Liver (tissue), 10 donors: ENCODE results near the gene BCKDHA. TPM values are rescaled to one million over a fixed set of nuclear protein-coding genes. Genes with fewer than 3 reads are reported as not detected.
"Not testable (repeated sequence)": the region's sequence is repeated elsewhere in the genome, so short reads cannot be mapped to it uniquely, and the experiment has no call there.

Experiments
- DNase-seq: peaks from one replicate; pipeline ENCODE4 v3.0.0-alpha.2; 2017; ENCODE audit warnings: low spot score
- H3K27ac ChIP-seq, 2 donors: one replicate each; pipeline ENCODE4 v1.7.0; 2013; ENCODE audit warnings: inconsistent platforms in 2 of 2, low read length in 2 of 2, control low read depth in 1 of 2, low read depth in 1 of 2, mild to moderate bottlenecking in 1 of 2
- H3K27me3 ChIP-seq, 4 donors: one replicate each; pipeline versions ENCODE4 v1.6.1 to v1.7.0; 2013; ENCODE audit warnings: low read length in 3 of 4, inconsistent platforms in 1 of 4, mild to moderate bottlenecking in 1 of 4, moderate library complexity in 1 of 4; ENCODE audit not compliant: control insufficient read depth in 4 of 4, insufficient read depth in 4 of 4
- H3K36me3 ChIP-seq, 4 donors: one replicate each; pipeline versions ENCODE4 v1.6.1 to v1.7.0; 2013; ENCODE audit warnings: low read length in 3 of 4, mild to moderate bottlenecking in 3 of 4, low read depth in 1 of 4, moderate library complexity in 1 of 4; ENCODE audit not compliant: control insufficient read depth in 4 of 4, insufficient read depth in 3 of 4
- H3K4me1 ChIP-seq, 4 donors: one replicate each; pipeline versions ENCODE4 v1.6.1 to v1.7.0; 2013; ENCODE audit warnings: low read length in 3 of 4, mild to moderate bottlenecking in 3 of 4, moderate library complexity in 1 of 4; ENCODE audit not compliant: control insufficient read depth in 4 of 4, insufficient read depth in 4 of 4
- H3K4me3 ChIP-seq, 3 donors: one replicate each; pipeline versions ENCODE4 v1.6.1 to v1.7.0; 2013; ENCODE audit warnings: low read length in 3 of 3, control low read depth in 1 of 3, low read depth in 1 of 3, mild to moderate bottlenecking in 1 of 3
- H3K9ac ChIP-seq, 2 donors: one replicate each; pipeline ENCODE4 v1.7.0; 2013; ENCODE audit warnings: low read length in 2 of 2, mild to moderate bottlenecking in 2 of 2, moderate library complexity in 2 of 2, control low read depth in 1 of 2, low read depth in 1 of 2
- H3K9me3 ChIP-seq, 4 donors: one replicate each; pipeline versions ENCODE4 v1.6.1 to v1.7.0; 2013; ENCODE audit warnings: low read length in 3 of 4; ENCODE audit not compliant: control insufficient read depth in 4 of 4
- EGR1 ChIP-seq, 2 donors: IDR thresholded peaks; 2 replicates each; pipeline ENCODE4 v1.6.1; 2016 to 2018; ENCODE audit warnings: antibody characterized with exemption in 2 of 2, low read depth in 2 of 2
- FOXA2 ChIP-seq: IDR thresholded peaks from 2 replicates; pipeline ENCODE4 v1.6.1; 2016; ENCODE audit warnings: antibody characterized with exemption
- GABPA ChIP-seq, 2 donors: IDR thresholded peaks in 1 of 2; conservative IDR thresholded peaks in 1 of 2; 2 replicates each; pipeline ENCODE4 v1.6.1; 2016; ENCODE audit warnings: antibody characterized with exemption in 2 of 2, mild to moderate bottlenecking in 1 of 2, moderate library complexity in 1 of 2
- HNF4A ChIP-seq, 2 donors: conservative IDR thresholded peaks; 2 replicates each; pipeline ENCODE4 v1.6.1; 2016; ENCODE audit warnings: antibody characterized with exemption in 2 of 2, mild to moderate bottlenecking in 2 of 2
- JUND ChIP-seq, 2 donors: IDR thresholded peaks; 2 replicates each; pipeline ENCODE4 v1.6.1; 2016; ENCODE audit warnings: antibody characterized with exemption in 2 of 2
- MAX ChIP-seq: IDR thresholded peaks from 2 replicates; pipeline ENCODE4 v1.6.1; 2016; ENCODE audit warnings: antibody characterized with exemption
- RAD21 ChIP-seq, 2 donors: IDR thresholded peaks; 2 replicates each; pipeline ENCODE4 v1.6.1; 2016; ENCODE audit warnings: antibody characterized with exemption in 2 of 2, mild to moderate bottlenecking in 2 of 2
- RXRA ChIP-seq, 2 donors: IDR thresholded peaks; 2 replicates each; pipeline ENCODE4 v1.6.1; 2017 to 2018; ENCODE audit warnings: antibody characterized with exemption in 2 of 2, mild to moderate bottlenecking in 1 of 2
- SP1 ChIP-seq: IDR thresholded peaks from 2 replicates; pipeline ENCODE4 v1.6.1; 2018; ENCODE audit warnings: antibody characterized with exemption, mild to moderate bottlenecking
- TAF1 ChIP-seq: conservative IDR thresholded peaks from 2 replicates; pipeline ENCODE4 v1.6.1; 2016; ENCODE audit warnings: antibody characterized with exemption, mild to moderate bottlenecking
- ZBTB33 ChIP-seq: IDR thresholded peaks from 2 replicates; pipeline ENCODE4 v1.6.1; 2016; ENCODE audit warnings: antibody characterized with exemption
- WGBS: extraction: QIAGEN DNeasy Blood & Tissue Kit; methylation state at CpG from one replicate; pipeline ENCODE4 v1.1.7; 2013; 5-methylcytosine and 5-hydroxymethylcytosine counted together
- polyA plus RNA-seq, 2 donors: library from polyadenylated mRNA; stranded (reverse) in 1 of 2; unstranded in 1 of 2; fragments of 200-250 nt in 1 of 2; fragments of >200 nt in 1 of 2; fragmentation: Nextera tagmentation in 1 of 2; extraction: Ambion mirVana in 1 of 2; gene quantifications; one replicate each; pipeline versions ENCODE4 v1.2.1 to v1.2.3, GENCODE V29; 2013 to 2015
- small RNA-seq: library from RNA; depleted of rRNA; stranded (forward); fragments of <200 nt; gene quantifications from one replicate; pipeline ENCODE3, GENCODE V24; 2014
- total RNA-seq, 2 donors: library from RNA; depleted of rRNA; stranded (reverse); fragments of >200 nt; gene quantifications; one replicate each; pipeline ENCODE4 v1.2.3, GENCODE V29; 2014
- TF ChIP-seq, protein P1 (sequence below): fragments of 150-350 bp; IDR thresholded peaks from 2 replicates; pipeline ENCODE4 v1.5.1; 2017; ENCODE audit warnings: improper control_type of control experiment, low read depth, low read length; ENCODE audit not compliant: missing input control
- TF ChIP-seq, protein P2 (sequence below): IDR thresholded peaks from 2 replicates; pipeline ENCODE4 v1.6.1; 2016; ENCODE audit warnings: antibody characterized with exemption
- donor health status: healthy.
- donor health status: healthy.
- donor health status: healthy.
- donor health status: healthy.
- donor health status: healthy.

The BCKDHA gene
- total and polyA plus RNA-seq, 4 donors, result 38.5 to 91.4 (median 63.7) TPM

DNA sequence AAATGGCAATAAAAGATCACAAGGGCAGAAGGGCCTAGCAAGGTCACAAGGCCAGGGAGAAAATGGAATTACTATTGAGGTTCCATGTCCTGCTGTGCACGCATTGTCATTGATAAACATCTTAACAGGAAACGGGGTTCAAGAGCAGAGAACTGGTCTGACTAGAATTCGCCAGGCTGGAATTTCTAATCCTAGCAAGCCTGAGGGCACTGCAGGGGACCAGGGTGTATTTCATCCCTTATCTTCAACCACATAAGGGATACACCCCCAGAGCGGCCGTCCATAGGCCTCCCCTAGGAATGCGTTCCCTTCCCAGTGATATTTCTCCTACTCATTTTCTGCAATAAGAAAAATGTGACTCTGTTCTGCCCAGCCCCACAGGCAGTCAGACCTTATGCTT is 64.9 kb downstream of the BCKDHA start:
- Histone ChIP-seq H3K9me3 (no peaks in the 10 kb centered on the region), H3K4me1 (no peaks in the 10 kb centered on the region), H3K36me3 (no peaks in the 10 kb centered on the region), H3K9ac (no peak overlapping the region), H3K27me3 (peaks cover 0 to 11% (median 1%) of the 10 kb centered on the region in 4 donors), H3K27ac (no peak overlapping the region), H3K4me3 (no peak overlapping the region)
- WGBS, result 66% methylated on average over 6 of the region's 6 CpGs
- no peak for DNase-seq
- TF ChIP-seq, protein P1, sequence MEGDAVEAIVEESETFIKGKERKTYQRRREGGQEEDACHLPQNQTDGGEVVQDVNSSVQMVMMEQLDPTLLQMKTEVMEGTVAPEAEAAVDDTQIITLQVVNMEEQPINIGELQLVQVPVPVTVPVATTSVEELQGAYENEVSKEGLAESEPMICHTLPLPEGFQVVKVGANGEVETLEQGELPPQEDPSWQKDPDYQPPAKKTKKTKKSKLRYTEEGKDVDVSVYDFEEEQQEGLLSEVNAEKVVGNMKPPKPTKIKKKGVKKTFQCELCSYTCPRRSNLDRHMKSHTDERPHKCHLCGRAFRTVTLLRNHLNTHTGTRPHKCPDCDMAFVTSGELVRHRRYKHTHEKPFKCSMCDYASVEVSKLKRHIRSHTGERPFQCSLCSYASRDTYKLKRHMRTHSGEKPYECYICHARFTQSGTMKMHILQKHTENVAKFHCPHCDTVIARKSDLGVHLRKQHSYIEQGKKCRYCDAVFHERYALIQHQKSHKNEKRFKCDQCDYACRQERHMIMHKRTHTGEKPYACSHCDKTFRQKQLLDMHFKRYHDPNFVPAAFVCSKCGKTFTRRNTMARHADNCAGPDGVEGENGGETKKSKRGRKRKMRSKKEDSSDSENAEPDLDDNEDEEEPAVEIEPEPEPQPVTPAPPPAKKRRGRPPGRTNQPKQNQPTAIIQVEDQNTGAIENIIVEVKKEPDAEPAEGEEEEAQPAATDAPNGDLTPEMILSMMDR, result no peak
- TF ChIP-seq, protein P2, sequence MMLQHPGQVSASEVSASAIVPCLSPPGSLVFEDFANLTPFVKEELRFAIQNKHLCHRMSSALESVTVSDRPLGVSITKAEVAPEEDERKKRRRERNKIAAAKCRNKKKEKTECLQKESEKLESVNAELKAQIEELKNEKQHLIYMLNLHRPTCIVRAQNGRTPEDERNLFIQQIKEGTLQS, result no peak
- TF ChIP-seq FOXA2 (no peak), TAF1 (no peak), EGR1 (IDR thresholded peaks at IDR 0.05; ENCODE audit: low read depth in 2 of 2) (no peak), GABPA (IDR thresholded peaks at IDR 0.05 in 1 of 2, conservative IDR thresholded peaks at IDR 0.05 in 1 of 2) (no peak), JUND (IDR thresholded peaks at IDR 0.05) (no peak), RXRA (IDR thresholded peaks at IDR 0.05) (no peak), RAD21 (IDR thresholded peaks at IDR 0.05) (no peak), SP1 (no peak), HNF4A (conservative IDR thresholded peaks at IDR 0.05) (no peak), MAX (no peak), ZBTB33 (no peak)

GRCh38 chr19:41463257-41464256 is 65.9 kb downstream of the BCKDHA start:
- H3K27ac ChIP-seq, H3K4me3 ChIP-seq, DNase-seq, H3K4me1 ChIP-seq, H3K9me3 ChIP-seq, H3K36me3 ChIP-seq, H3K9ac ChIP-seq: not testable (repeated sequence)
- H3K27me3 ChIP-seq, result peaks cover 0 to 11% (median 1%) of the 10 kb centered on the region in 4 donors
- 73% methylated on average over 22 of the region's 22 CpGs for WGBS

Small RNA genes within 50 kb of the gene (small RNA-seq; reads per million reads assigned to genes)
- not detected for gene RF00017

Other genes starting within 250 kb of the BCKDHA start
- gene CYP2S1, start 204.6 kb upstream of the BCKDHA start, total RNA-seq, result 1 to 10 TPM; 1.4 to 1.6 TPM
- 1 to 10 TPM in 1 of 2 donors, under 1 TPM in 1; 0.35 to 1.9 TPM for gene CYP2S1, start 204.6 kb upstream of the BCKDHA start, polyA plus RNA-seq
- gene AXL, start 178.6 kb upstream of the BCKDHA start, total RNA-seq, result 10 to 100 TPM; 18.2 to 24.8 TPM
- 1 to 10 TPM; 4.3 to 6.0 TPM for gene AXL, start 178.6 kb upstream of the BCKDHA start, polyA plus RNA-seq
- 10 to 100 TPM; 55.5 to 80.2 TPM for gene HNRNPUL1, start 133.4 kb upstream of the BCKDHA start, total RNA-seq
- gene HNRNPUL1, start 133.4 kb upstream of the BCKDHA start, polyA plus RNA-seq, result 10 to 100 TPM; 34.9 to 35.9 TPM
- gene CCDC97, start 87.6 kb upstream of the BCKDHA start, total RNA-seq, result 1 to 10 TPM; 3.8 to 5.6 TPM
- 1 to 10 TPM; 5.0 to 5.7 TPM for gene CCDC97, start 87.6 kb upstream of the BCKDHA start, polyA plus RNA-seq
- 10 to 100 TPM in 1 of 2 donors, 1 to 10 TPM in 1; 4.9 to 10.6 TPM for gene TGFB1, start 43.9 kb upstream of the BCKDHA start, total RNA-seq
- 1 to 10 TPM in 1 of 2 donors, under 1 TPM in 1; 0.83 to 8.9 TPM for gene TGFB1, start 43.9 kb upstream of the BCKDHA start, polyA plus RNA-seq
- gene B9D2, start 33.7 kb upstream of the BCKDHA start, total RNA-seq, result 1 to 10 TPM; 2.4 to 2.5 TPM
- gene B9D2, start 33.7 kb upstream of the BCKDHA start, polyA plus RNA-seq, result 1 to 10 TPM; 3.5 to 3.7 TPM
- gene TMEM91, start 21.3 kb upstream of the BCKDHA start, total RNA-seq, result 1 to 10 TPM; 2.8 to 3.1 TPM
- gene TMEM91, start 21.3 kb upstream of the BCKDHA start, polyA plus RNA-seq, result 1 to 10 TPM; 1.6 to 4.0 TPM
- gene EXOSC5, start 459 bp upstream of the BCKDHA start, total RNA-seq, result 10 to 100 TPM in 1 of 2 donors, 1 to 10 TPM in 1; 8.3 to 11.5 TPM
- gene EXOSC5, start 459 bp upstream of the BCKDHA start, polyA plus RNA-seq, result 10 to 100 TPM; 26.2 to 26.7 TPM
- gene B3GNT8, start 29.6 kb downstream of the BCKDHA start, total RNA-seq, result 1 to 10 TPM in 1 of 2 donors, under 1 TPM in 1; 0.50 to 2.3 TPM
- gene B3GNT8, start 29.6 kb downstream of the BCKDHA start, polyA plus RNA-seq, result under 1 TPM; 0.14 to 0.82 TPM
- 10 to 100 TPM; 17.1 to 19.7 TPM for gene DMAC2, start 42.1 kb downstream of the BCKDHA start, total RNA-seq
- gene DMAC2, start 42.1 kb downstream of the BCKDHA start, polyA plus RNA-seq, result 10 to 100 TPM; 28.6 to 28.8 TPM
- not detected for gene ERICH4, start 45.3 kb downstream of the BCKDHA start, total RNA-seq
- not detected for gene ERICH4, start 45.3 kb downstream of the BCKDHA start, polyA plus RNA-seq
- 1 to 10 TPM; 1.8 to 2.5 TPM for gene CEACAM21, start 178.3 kb downstream of the BCKDHA start, total RNA-seq
- gene CEACAM21, start 178.3 kb downstream of the BCKDHA start, polyA plus RNA-seq, result 1 to 10 TPM in 1 of 2 donors, under 1 TPM in 1; 0.58 to 1.8 TPM
- 1 to 10 TPM in 1 of 2 donors, under 1 TPM in 1; 0.84 to 2.2 TPM for gene CEACAM4, start 229.3 kb downstream of the BCKDHA start, total RNA-seq
- under 1 TPM; 0.63 to 0.75 TPM for gene CEACAM4, start 229.3 kb downstream of the BCKDHA start, polyA plus RNA-seq